HG03135 (cell line): Measurements from ENCODE around the gene RAP1GAP2.
A peak's percentile ranks its signal among the peaks of the same experiment; 100 is the strongest.
"Not testable (repeated sequence)": the region's sequence is repeated elsewhere in the genome, so short reads cannot be mapped to it uniquely, and the experiment has no call there.

Experiments
- ATAC-seq: cut with Tn5 transposase; IDR thresholded peaks from one replicate; pipeline ENCODE4 v1.9.1; 2021; ENCODE audit warnings: mild to moderate bottlenecking, moderate library complexity; ENCODE audit not compliant: unreplicated experiment

The RAP1GAP2 gene

DNA sequence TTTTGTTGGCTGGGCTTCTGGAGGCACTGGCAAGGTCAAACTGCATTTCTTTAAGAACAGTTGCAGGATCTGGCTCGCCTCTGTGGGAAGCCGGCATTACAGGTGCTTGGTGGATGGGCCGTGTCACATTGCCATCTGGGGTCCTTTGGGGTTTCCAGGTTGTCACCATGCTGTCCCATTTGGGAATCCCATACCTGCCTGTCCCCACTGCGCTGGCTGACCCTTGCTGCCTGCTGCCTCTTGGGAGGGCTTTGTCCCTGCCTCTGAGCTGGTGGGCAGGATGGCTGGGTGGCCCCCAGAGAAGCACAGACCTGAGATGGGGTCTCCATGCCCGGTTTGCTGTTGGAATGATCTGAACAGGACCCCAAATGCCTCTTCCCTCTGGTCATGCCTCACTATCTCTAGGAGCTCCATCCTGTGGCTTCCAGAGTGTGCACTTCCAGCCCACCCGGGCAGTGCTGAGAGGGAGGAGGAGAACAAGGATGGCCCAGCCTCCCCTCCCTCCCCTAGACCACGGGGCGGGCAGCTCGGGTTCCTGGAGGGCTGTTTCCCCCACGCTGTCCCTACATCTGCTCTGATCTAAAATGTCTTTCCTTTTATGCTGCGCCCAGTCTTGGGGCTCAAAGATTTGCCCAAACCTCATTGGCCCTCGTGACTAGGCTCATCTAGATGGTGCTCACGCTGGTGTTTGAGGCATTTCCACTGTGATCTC is 239.2 kb downstream of the RAP1GAP2 start:
- no peak for ATAC-seq

DNA sequence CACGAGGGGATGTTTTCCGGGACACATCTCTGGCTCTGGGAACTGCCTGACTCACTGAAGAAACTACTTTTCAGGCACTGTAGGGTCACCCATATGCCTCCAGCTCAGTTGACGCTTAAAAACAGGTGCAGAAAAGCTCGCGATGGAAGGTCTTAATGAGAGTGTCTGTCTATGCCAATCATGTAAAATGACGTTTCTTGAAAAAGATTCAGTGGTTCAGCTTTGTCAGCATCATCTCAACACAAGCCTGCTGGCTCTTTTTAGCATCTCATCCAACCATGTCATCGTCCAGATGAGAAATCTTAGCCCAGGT is 239.7 kb downstream of the RAP1GAP2 start:
- ATAC-seq: no peak

DNA sequence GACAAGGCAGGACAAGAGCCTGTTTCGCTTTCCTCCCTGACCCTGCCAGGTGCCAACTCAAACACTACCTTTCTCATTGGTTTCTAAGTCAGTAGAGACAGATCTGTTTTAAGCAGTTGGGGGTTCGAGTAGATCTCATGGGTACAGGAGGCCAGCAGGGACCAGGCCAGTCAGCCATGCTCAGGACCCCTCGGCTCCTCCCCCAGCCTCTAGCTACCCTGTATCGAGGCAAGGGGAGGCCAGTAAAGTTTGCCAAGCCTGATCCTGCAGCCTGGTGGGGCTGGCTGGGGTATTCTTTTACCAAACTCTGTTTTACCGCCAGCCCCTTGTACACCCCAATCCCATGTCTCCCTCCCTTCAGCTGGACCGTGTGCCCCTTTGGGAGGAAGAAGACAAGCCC is 240.6 kb downstream of the RAP1GAP2 start:
- no peak for ATAC-seq

- no peak for ATAC-seq
Observed at GRCh38 chr17:3037259-3037658, 241.0 kb downstream of the RAP1GAP2 start.

DNA sequence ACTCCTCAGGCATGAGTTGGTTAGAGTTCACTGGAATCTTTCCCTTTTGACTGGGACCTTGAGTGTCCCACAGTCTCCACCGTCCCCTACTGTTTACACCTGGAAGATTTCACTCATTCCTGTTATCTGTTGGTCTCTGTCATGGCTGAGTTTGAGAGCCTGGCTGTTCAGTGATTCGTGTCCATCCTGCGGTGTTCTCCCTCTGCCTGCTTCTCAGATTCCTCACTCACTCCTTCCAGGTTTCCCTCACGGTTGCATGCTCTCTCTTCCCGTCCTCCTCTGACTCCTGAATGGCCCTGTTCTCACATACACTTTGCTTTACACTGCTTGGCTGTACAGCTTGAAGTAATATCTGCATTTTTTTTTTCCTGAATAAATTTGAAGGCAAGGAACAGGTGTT is 242.7 kb downstream of the RAP1GAP2 start:
- ATAC-seq: no peak

GRCh38 chr17:3039736-3040135 is 243.5 kb downstream of the RAP1GAP2 start:
- no peak for ATAC-seq

GRCh38 chr17:3040882-3041281 is 244.6 kb downstream of the RAP1GAP2 start:
- no peak for ATAC-seq

DNA sequence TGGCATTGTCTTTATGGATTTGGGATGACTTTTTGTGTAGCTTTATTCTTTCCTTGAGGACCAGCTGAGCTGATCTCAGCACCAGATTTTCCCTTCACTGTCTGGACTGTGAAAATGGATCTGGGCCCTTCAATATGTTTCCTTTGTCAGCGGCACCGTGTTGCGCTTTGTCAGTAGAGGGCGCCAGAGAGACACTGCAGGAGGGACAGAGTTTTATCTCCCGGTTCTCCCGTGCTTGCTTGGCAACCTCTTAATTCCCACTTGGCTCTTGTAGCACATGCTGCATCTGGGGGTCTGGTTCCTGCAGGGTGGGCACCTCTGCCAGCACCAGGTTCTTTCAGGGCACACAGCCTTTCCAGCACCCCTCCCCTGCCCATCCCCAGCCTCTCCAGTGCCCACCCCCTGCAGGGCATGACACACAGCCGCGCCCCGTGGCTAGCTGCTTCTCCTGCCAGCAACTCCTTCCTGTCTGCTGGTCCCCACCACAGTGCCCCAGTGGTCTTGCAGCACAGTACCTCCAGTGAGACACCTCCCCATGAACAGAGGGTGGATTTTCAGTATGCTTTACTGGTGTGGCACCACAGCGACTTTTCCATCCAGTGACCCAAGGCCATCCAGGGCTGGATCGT is 247.6 kb downstream of the RAP1GAP2 start:
- no peak for ATAC-seq

GRCh38 chr17:3046753-3047152 is 250.5 kb downstream of the RAP1GAP2 start:
- no peak for ATAC-seq

- ATAC-seq: peak; percentile 98
Observed at GRCh38 chr17:3048727-3049471, 252.7 kb downstream of the RAP1GAP2 start.

GRCh38 chr17:3049705-3050295 is 253.6 kb downstream of the RAP1GAP2 start:
- ATAC-seq: no peak

GRCh38 chr17:3054868-3055267 is 258.6 kb downstream of the RAP1GAP2 start:
- ATAC-seq: not testable (repeated sequence)

- ATAC-seq: not testable (repeated sequence)
Observed at GRCh38 chr17:3062824-3063377, 266.7 kb downstream of the RAP1GAP2 start.

- ATAC-seq: not testable (repeated sequence)
Observed at GRCh38 chr17:3063507-3063906, 267.3 kb downstream of the RAP1GAP2 start, which contains the start of gene OR1D5. OR1D5 (minus strand) TSS chr17:3063607; CDS start chr17:3063607, 0 bp downstream.

DNA sequence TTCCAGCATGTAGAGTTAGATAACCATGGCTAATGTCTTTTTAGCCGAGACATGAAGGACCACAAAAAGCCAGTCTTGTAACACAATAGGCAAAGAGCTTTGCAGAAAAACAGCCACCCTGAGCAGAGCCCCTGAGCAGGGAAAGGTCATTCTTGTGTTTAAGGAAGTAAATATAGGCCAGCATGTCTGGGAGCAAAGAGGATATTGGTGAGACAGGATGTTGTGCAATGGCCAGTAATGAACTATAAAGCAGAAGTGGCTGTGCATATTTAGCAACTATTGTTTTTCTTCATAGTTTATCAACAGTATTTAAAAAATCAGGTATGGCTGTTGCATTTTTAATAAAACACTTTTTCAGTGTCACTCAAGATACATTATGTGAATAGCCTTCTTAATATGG is 269.0 kb downstream of the RAP1GAP2 start:
- not testable (repeated sequence) for ATAC-seq

DNA sequence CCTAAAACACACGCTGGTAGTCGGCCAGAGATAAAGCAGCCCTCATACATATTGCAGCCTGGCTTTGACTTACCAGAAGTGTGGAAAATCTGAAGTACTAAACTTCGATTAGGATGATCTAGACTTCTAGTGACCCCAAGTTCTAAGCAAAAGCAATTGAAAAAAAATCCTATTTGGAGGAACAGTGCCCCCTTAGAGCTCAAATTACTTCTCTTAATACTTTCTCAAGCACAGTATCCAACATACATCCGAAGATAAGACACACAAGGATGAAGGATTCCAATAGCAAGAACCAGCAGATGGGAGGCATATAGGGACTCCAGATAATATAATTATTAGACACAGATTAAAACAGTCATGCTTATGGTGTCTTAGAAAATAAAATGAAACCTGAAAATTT is 277.6 kb downstream of the RAP1GAP2 start:
- ATAC-seq: not testable (repeated sequence)
